HG03066 (cell line): ENCODE data around the gene LCLAT1.
"Not testable (repeated sequence)": the region's sequence is repeated elsewhere in the genome, so short reads cannot be mapped to it uniquely, and the experiment has no call there.

Experiments used
- ATAC-seq: cut with Tn5 transposase; IDR thresholded peaks from one replicate; pipeline ENCODE4 v1.9.1; 2021; ENCODE audit warnings: low read depth; ENCODE audit not compliant: unreplicated experiment

LCLAT1 gene

DNA sequence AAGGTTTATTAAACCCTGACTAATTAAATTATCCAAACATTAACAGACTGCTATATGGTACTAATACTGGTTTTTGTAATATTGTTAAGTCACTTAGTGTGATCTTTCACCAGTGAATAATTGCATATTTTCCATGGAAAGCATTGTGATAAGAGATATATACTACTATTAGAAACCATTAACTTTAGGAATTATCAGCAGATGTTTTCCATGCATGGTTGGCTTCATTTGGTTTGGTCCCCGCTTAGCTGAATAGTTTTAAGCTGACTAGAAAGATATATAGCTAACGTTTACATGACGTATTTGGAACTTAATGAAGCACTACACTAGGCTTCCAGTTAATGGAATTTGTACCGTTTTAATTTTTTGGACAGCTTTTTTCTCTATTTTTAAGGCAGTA, 37.9 kb downstream of the LCLAT1 start:
- no peak for ATAC-seq

DNA sequence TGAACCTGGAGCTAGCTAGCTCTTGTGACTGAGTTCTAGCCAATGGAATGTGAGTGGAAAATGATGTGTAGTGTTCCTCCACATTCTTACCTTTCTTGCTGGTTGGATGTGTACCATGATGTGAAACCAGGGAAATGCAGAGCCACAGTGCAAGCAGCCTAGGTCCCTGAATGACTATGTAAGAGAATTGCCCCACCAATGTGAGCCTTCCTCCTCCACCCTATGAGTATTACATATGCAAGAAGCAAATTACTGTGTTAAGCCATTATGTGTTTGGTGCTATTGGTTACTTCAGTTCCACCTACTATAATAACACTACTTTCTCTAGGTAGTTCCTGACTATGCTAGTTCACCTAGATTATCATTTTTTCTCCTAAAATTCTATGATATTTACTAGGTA, 39.6 kb downstream of the LCLAT1 start:
- ATAC-seq: no peak

DNA sequence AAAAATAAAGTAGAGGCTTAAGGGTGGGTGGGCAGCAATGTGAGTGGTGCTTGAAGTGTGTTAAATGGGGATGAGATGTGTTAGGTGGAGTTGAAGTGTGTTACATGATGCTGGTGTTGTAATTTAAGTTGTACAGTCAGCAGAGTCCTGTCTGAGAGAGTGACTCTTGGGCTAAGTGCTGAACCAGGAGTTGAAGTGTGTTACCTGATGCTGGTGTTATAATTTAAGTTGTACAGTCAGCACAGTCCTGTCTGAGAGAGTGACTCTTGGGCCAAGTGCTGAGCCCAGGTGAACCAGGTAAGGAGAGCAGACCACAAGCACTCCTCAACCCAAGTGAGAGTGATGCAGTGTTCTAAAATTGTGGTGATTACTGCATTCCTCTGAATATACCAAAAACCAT, 40.6 kb downstream of the LCLAT1 start:
- ATAC-seq: no peak

DNA sequence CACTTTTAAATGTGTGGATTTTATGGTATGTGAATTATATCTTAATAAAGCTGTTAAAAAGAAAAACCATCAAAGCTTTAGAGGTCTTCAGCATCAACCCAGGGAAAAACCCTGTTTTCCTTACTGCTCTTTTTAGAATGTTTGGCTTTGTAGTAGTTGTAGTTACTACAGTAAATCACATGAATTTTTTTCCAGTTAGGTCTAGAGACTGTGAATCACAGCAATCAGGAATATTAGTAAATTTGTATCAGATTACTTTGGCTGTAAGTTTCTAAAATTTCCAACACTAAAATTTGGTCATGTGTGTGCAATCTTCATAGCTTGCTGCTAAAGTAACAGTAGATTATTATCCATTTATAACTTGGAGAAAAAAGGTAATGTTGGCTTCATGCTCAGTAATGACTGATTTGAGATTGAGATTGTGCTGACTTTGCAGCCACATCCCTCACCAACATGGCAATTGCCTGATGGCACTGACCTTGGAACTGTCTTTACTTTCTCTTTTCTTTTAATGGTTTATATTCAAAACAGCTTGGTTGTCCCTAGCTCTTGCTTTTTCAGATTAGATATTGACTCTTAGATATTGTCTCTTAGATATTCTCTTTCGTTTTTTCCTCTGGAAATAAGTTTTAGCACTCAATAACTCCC, 41.1 kb downstream of the LCLAT1 start:
- no peak for ATAC-seq

DNA sequence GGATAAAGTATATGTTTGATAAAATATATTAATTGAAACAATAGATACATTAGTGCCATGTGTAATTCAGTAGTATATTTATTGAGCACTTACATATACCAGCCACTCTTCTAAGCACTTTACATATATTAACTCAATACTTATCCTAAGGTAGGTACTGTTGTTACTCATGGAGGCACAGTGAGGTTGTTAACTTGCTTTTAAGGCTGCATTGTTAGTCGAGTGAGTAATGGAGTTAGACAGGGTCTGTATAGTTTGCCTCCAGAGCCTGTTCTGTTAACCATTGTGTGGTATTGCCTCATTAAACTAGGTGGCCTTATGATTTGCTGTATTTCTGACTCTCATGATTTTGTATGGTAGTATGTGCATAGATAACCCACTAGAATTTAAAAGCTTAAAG, 44.2 kb downstream of the LCLAT1 start:
- no peak for ATAC-seq

DNA sequence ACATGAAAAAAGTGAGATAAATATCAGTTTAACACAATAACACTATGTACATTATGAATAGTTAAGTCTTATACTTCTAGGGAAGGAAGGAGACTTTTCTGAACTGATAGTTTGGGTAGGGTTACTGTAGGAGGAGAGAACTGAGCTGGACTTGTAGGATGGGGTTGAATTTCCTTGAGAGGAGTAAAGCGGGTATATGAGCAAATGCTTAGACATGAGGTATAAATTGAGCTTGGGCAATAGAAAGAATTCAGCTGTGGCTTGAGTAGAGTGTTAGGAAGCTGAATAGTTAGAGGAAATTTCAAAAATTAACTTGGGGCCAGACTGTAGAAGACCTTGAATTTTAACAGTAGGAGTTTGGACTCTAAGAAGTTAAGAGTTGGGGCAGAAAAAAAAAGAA, 45.1 kb downstream of the LCLAT1 start:
- ATAC-seq: no peak

DNA sequence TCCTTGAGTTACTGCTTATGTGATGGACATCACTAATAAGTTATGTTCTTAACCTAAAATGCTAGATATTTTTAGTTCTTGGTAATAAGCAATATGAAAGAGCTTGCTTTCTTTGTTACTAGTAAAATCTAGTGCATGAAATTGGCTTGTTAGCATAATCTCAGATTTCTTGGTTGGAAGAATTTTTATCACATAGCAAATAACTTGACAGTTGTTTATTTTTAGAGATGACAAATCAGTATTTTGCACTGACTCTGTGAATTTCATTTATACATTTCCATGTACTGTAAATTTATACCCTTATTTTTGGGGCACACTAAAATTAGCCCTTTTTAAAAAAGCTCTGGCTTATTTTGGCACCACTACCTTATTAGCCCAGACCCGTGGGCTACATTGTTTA, 45.6 kb downstream of the LCLAT1 start:
- no peak for ATAC-seq

DNA sequence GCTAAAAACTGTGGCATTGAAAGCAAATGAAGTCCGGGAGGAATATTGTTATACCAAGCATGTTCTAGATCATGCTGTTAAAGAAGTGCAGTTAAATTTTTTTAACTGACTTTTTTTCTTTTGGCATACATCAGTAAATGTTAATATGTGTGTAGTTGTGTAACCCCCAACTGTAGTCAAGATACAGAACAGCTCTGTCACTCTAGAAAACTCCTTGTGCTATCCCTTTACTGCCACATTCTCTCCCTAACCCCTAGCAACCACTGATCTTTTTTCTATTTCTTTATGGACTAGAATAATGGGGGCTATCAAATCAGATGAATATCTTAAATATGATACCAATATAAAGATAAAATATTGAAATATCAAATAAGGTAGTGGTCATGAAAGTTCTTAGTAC, 46.4 kb downstream of the LCLAT1 start:
- no peak for ATAC-seq

DNA sequence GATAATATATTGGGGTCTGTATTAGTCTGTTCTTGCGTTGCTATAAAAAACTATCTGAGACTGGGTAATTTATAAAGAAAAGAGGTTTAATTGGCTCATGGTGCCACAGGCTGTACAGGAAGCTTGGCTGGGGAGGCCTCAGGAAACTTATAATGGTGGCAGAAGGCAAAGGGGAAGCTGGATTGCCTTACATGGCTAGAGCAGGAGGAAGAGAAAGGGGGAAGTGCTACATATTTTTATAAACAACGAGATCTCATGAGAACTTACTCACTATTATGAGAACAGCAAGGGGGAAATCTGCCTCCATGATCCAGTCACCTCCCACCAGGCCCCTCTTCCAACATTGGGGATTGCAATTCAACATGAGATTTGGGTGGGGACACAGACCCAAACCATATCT, 48.9 kb downstream of the LCLAT1 start:
- not testable (repeated sequence) for ATAC-seq

DNA sequence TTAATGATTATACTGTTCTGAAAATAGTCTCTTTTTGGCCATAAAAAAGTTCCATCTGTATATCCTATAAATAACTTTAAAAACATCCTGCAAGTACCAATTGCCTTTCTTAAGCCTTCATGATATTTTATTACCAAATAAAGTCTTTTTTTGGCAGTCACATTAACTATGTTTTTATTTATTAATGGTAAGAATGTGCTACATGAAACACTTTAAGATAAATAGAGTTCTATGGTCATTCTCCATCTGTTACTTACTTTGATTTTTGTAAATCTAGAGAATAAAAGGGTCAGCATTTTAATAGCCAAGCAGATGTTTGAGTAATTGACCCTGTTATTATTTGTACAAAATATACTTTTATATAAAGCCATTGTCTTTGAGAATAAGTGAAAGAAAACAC, 52.6 kb downstream of the LCLAT1 start:
- ATAC-seq: no peak

DNA sequence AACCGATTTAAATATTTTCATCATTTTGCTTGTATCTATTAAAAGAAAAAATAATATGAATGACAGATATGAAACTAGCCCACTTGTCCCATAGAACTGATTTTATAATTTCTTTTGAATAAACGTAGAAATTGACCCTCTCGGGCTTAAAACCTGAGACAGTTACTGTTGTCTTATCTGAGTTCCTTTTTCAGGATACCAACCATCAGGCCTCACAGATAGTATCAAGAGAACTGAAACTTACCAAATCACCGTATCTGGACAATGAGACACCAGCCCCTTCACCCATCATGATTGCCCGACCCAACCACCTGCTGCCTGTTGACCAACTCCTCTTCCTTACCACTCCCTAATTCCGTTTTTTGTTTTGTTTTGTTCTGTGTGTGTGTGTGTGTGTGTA, 53.7 kb downstream of the LCLAT1 start:
- no peak for ATAC-seq

DNA sequence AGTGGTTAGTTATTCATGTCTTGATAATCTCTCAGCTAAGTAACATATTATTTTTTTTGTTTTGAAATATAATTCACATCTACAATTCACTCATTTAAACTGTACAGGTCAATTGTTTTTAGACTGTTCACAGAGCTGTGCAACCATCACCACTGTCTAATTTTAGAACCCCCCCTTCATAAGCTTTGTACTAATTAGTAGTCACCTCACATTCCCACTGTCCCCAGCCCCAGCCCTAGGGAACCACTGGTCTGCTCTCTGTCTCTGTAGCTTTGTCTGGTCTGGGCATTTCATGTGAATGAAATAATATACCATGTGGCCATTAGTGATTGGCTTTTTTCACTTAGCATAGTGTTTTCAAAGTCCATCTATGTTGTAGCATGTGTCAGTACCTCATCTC, 55.3 kb downstream of the LCLAT1 start:
- no peak for ATAC-seq

DNA sequence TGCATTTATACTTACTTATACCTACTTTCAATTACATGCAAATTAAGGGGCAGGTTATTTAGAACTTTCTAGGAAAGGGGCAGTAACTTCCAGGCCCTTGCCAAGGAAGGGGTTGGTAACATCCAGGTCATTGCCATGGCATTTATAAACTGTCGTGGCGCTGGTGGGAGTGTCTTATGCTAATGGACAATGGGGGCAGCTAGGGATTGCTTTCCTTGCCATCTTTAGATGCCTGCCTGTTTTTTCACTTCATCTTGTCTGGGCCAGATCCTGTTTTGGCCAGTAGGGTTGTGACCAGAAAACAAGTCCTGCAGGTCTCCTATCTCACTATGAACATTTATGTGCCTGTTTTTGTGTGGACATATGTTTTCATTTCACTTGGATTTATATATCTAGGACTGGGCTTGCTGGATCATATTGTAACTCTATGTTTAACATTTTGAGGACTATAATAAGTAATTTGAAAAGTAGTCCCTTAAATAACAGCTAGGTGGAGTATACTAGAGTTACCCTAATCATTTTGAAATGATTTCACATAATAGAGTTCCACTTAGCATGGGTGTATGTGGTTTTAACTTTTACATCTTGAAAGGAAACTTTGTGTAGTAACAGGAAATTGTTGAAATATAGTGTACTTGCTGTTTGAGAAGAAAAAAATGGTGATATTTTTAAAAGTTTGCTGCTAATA, 56.1 kb downstream of the LCLAT1 start:
- ATAC-seq: no peak

DNA sequence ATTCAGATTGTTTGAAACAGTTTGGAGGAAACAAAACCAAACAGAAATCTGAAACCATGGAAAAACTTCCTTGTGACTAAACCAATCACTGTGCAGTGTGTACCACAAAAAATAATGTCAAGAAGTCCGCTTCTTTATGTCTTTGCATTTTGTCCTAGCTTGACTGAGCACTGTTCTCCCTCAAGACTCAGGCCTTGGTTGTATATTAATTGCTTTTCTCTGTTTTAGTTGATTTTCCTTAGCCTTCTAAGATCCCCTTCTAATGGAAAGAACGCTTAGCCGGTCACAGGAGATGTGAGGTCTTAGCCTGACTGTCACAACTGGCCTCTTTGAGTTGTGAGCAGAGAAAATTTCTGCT, 56.6 kb downstream of the LCLAT1 start:
- ATAC-seq: no peak

DNA sequence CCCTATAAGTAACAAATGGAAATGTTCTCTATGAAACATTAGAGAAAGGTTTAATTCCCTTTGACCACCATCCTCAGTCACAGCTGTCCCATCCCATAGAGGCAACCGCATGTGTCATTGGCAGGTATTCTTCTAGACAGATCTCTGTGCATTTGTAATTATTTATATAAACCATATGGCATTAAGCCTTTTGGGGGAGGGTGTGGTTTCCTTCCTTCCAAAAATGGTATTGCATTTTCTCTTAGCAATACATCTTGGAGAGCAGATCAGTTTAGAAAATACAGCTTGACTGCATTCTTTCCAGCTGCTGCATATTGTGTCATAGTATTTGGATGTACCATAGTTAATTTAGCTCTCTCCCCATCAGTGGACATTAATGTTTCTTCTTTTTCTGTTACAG, 57.7 kb downstream of the LCLAT1 start:
- no peak for ATAC-seq

DNA sequence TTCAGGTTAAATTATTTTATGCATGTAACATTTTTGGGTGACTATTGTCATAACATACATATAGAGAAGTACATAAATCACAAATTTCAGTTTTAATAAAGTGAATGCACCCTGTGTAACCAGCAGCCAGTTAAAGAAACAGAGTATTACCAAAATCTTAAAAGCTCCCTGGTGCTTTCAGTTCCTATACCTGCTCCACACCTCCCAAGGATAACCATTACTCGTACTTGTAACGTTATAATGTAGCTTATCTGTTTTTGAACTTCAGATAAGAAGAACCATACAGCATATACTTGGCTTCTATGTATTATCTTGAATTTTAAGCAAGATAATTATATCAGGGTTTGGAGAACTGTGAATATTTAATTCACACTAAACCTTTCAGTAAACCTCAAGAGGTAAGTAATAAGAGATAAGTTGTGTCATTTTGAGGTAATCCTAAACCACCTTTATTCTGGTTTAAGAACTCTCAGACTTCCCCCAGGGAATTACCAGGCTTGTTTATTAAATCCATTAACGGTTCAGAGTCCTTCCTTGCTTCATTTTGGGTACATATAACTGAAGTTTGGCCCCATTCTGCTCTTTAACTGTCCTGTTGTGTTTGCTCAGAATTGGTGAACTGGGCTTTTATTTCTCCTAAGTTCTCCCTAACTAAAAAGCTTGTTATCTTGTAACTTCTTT, 58.6 kb downstream of the LCLAT1 start:
- ATAC-seq: no peak

DNA sequence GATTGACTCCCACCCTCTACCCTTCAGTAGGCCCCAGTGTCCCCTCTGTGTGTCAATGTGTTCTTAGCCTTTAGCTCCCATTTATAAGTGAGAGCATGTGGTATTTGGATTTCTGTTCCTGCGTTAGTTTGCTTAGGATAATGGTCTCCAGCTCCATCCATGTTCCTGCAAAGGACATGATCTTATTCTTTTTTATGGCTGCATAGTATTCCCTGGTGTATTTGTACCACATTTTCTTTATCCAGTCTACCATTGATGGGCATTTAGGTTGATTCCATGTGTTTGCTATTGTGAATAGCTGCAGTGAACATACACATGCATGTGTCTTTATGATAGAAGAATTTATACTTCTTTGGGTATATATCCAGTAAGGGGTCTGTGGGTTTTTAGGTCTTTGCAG, 60.4 kb downstream of the LCLAT1 start:
- not testable (repeated sequence) for ATAC-seq

DNA sequence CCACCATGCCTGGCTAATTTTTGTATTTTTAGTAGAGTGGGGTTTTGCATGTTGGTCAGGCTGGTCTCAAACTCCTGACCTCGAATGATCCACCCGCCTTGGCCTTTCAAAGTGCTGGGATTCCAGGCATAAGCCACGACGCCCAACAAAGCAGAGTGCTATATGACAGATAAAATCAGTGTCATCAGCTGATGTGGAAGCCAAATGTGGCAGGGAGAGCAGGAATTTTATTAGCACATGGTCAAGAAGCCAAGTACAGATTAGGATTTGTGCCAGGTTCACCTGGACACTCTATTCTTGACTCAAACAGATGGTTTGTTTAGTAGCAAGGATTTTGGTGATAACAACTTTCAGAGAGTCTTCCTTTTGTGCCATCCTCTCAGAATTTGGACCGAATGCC, 62.7 kb downstream of the LCLAT1 start:
- no peak for ATAC-seq

DNA sequence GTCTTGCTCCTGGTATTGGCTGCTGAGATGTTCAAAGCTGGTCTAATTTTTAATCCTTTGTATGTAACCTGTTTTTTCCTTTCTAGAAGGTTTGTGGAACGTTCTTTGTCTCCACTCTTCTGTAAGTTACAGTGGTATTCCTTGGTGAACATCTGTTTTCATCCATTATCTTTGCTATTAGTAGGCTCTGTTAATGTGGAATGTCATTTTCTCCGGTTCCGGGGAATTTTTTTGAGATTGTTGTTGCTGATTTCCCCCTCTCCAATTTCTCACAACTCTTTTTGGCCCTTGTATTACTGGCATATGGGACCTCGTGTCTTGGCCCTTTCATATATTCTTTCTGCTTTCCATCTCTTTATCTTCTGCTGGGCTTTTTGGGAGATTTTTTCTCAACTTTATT, 63.4 kb downstream of the LCLAT1 start:
- ATAC-seq: no peak

DNA sequence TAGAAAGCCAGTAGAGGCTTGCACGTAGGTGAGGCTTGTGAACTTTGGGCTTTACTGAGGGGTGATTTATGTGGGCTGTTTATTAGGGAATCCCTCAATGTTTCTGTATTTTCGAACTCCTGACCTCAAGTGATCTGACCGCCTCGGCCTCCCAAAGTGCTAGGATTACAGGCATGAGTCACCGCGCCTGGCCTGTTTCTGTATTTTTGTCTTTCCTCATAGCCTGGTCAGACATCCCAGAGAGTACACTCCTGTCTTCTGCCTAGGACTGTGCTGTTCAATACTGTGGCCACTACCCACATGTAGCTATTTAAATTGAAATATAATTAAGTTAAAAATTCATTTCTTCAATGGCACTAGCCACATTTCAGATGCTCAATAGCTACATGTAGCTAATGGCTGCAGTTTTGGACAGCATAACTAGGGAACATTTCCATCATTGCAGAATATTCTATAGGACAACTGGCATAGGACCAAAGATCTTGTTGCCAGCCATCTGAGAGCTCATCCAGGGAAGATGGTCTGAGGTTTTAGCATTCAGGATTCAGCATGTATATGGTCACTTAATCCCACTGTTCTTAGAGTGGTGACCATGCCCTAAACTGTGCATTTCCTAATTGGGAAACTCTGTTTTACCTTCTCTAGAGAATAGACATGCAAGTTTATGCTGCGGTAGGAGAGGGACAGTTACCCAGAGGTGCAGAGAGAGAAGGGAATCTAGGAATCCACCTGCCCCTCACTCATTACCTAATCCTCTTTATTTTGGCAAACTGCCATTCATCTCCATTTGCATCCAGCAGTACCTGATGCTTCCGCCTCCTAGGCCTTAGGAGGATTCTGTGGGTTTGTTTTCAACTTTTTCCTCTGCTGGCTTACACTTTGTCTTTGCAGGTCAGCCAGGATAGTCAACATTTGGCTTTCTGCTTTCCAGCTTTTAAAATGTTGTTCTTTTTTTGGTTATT, 64.4 kb downstream of the LCLAT1 start:
- ATAC-seq: no peak

DNA sequence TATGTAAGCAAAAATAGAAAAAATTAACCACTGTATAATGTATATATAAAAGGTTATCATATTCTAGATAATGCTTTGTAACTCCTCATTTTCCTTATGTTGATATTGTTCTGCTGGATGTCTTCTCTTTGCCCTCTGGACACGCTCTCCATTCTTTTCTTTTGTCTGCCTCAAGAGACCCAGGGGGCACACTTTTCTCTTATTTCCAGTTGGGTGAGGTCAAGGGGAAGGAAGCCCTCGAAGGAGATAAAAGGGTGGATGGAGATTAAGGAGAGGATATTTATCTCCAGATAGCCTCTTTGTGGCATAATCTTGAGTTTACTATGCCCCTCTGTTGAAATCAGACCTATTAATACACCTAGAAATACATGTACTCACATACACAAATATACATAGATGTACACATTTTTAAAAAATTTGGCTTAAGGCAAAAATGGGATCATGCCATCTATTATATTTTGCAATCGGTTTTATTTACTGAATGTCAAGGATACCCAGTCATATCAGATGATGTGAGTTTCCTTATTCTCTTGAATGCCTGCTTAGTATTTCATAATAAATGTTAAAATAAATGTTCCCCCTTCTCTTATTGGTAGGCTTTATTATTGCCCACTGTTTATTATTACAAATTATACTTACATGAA, 65.3 kb downstream of the LCLAT1 start:
- ATAC-seq: no peak
